ENCODE data around the gene ADAMTS13.

DNA sequence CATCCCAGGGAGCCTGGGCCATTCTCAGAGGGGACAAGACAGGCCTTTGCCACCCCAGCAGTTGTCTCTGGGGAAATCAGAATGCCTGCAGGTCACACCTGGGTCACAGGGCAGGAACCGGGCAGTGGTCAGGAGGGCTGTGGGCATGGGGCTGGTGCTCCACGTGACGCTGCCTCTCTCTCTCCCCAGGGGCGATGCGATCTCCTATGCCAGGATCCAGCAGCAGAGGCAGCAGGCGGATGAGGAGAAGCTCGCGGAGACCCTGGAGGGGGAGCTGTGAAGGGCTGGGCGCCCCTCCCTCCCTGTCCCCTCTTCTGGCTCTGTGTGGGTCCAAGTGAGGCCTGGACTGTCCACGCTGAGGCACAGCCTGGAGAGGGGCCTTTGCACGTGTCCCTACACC, 46.2 kb downstream of the ADAMTS13 start:
- TF ChIP-seq POLR2AphosphoS5 (IDR thresholded peaks at IDR 0.05) (no peak), POLR2A (IDR thresholded peaks at IDR 0.05) (no peak)
- TF ChIP-seq, protein P1, sequence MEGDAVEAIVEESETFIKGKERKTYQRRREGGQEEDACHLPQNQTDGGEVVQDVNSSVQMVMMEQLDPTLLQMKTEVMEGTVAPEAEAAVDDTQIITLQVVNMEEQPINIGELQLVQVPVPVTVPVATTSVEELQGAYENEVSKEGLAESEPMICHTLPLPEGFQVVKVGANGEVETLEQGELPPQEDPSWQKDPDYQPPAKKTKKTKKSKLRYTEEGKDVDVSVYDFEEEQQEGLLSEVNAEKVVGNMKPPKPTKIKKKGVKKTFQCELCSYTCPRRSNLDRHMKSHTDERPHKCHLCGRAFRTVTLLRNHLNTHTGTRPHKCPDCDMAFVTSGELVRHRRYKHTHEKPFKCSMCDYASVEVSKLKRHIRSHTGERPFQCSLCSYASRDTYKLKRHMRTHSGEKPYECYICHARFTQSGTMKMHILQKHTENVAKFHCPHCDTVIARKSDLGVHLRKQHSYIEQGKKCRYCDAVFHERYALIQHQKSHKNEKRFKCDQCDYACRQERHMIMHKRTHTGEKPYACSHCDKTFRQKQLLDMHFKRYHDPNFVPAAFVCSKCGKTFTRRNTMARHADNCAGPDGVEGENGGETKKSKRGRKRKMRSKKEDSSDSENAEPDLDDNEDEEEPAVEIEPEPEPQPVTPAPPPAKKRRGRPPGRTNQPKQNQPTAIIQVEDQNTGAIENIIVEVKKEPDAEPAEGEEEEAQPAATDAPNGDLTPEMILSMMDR (IDR thresholded peaks at IDR 0.05), result no peak
